ENCODE results near the gene LRMDA. TPM values are rescaled to one million over a fixed set of nuclear protein-coding genes. Genes with fewer than 3 reads are reported as not detected.

The LRMDA gene
- total and polyA plus RNA-seq, 2 donors (not counting 3 experiments of a cell fraction or from before 2014, with no cell fraction given), result 9.7 to 18.0 TPM

GRCh38 chr10:75502389-75502788 is 71.0 kb downstream of the LRMDA start:
- dilution Hi-C loops (cut with MboI; ENCODE audit: extremely low pct_ligation_motif_present, low sequenced_read_pairs), result no loop called here

More at GRCh38 chr10:75502389-75502788, 71.0 kb downstream of the LRMDA start:
- Histone ChIP-seq H3K27me3 (ENCODE audit: control insufficient read depth in 2 of 2, insufficient read depth in 2 of 2, low read length in 2 of 2) (no peaks in the 10 kb centered on the region), H3K9me3 (replicated peaks; ENCODE audit: control insufficient read depth, insufficient read depth, low read length) (no peaks in the 10 kb centered on the region), H3K9me1 (replicated peaks; ENCODE audit: control insufficient read depth, extremely low read depth, insufficient read depth, low read length) (no peaks in the 10 kb centered on the region), H2AFZ (ENCODE audit: low read depth, low read length) (no peak overlapping the region), H3K27ac (ENCODE audit: insufficient read depth, low read depth, low read length) (no peak overlapping the region), H3K4me3 (replicated peaks in 1 of 3; ENCODE audit: insufficient read depth in 1 of 3, low read depth in 1 of 3, low read length in 3 of 3) (no peak overlapping the region), H3K9ac (replicated peaks; ENCODE audit: extremely low read depth, insufficient read depth, low read length) (no peak overlapping the region), H4K20me1 (replicated peaks; ENCODE audit: control insufficient read depth, extremely low read depth, insufficient read depth, low read length) (no peaks in the 10 kb centered on the region), H3K4me1 (ENCODE audit: control insufficient read depth, extremely low read depth, insufficient read depth, low read length) (no peaks in the 10 kb centered on the region), H3K4me2 (ENCODE audit: insufficient read depth, low read length) (no peak overlapping the region), H3K79me2 (ENCODE audit: control insufficient read depth, insufficient read depth, low read length) (no peaks in the 10 kb centered on the region), H3K36me3 (ENCODE audit: control insufficient read depth in 2 of 2, extremely low read depth in 1 of 2, insufficient read depth in 2 of 2, low read length in 2 of 2) (no peaks in the 10 kb centered on the region)
- DNase-seq (ENCODE audit: low read depth, low spot score) (no peak), FAIRE-seq (no peak)
- POLR2A ChIA-PET, result no interaction called here
- CTCF ChIA-PET, result no interaction called here
- TF ChIP-seq EZH2 (IDR thresholded peaks at IDR 0.05; ENCODE audit: borderline replicate concordance, low read depth, low read length, severe bottlenecking) (no peak), POLR2A (IDR thresholded peaks at IDR 0.05; ENCODE audit: low read depth, low read length) (no peak), JUN (IDR thresholded peaks at IDR 0.05; ENCODE audit: borderline replicate concordance, insufficient read depth, insufficient read length, low read depth) (no peak), MAX (IDR thresholded peaks at IDR 0.05; ENCODE audit: insufficient read depth, insufficient read length) (no peak), GATA2 (IDR thresholded peaks at IDR 0.05; ENCODE audit: insufficient read depth, insufficient read length, low read depth, low read length) (no peak), CTCF (IDR thresholded peaks at IDR 0.05; ENCODE audit: extremely low read depth in 1 of 2, insufficient read depth in 1 of 2, low read depth in 1 of 2, low read length in 2 of 2) (no peak), MYC (IDR thresholded peaks at IDR 0.05; ENCODE audit: low read depth, low read length) (no peak), FOS (IDR thresholded peaks at IDR 0.05; ENCODE audit: borderline replicate concordance, insufficient read depth, low read length) (no peak), POLR2AphosphoS5 (IDR thresholded peaks at IDR 0.05; ENCODE audit: insufficient read depth, low read depth, low read length) (no peak)
- intact Hi-C loops (cut with micrococcal nuclease), result no loop called here
- BruUV-seq (replicated peaks), result no TSS peak
